Stimulated activated naive CD8-positive, alpha-beta T cell treated with anti-CD3 and anti-CD28 coated beads, Interleukin-15, Interleukin-2, amounts not matched to agents 100 ng/mL and 50 ng/mL, for 24 hours (primary cell): ENCODE results near the gene DRGX.

ENCODE experiments used
- H3K27ac Mint-ChIP-seq: one replicate; pipeline ENCODE4 v1.8.0; 2021; ENCODE audit warnings: mild to moderate bottlenecking, mixed read lengths
- H3K27me3 Mint-ChIP-seq: one replicate; pipeline ENCODE4 v1.8.0; 2021; ENCODE audit warnings: mixed read lengths
- H3K36me3 Mint-ChIP-seq: one replicate; pipeline ENCODE4 v1.8.0; 2021; ENCODE audit warnings: low read depth, mixed read lengths
- H3K4me1 Mint-ChIP-seq: one replicate; pipeline ENCODE4 v1.8.0; 2021; ENCODE audit warnings: low read depth, mixed read lengths
- H3K4me3 Mint-ChIP-seq: one replicate; pipeline ENCODE4 v1.8.0; 2021; ENCODE audit warnings: mild to moderate bottlenecking, mixed read lengths
- H3K9me3 Mint-ChIP-seq: one replicate; pipeline ENCODE4 v1.8.0; 2021; ENCODE audit warnings: mixed read lengths

Gene DRGX

GRCh38 chr10:49395741-49396665 lies at the start of gene DRGX:
Gene DRGX, minus strand, starts transcription at chr10:49396089. Its CDS starts 649 bp downstream, at chr10:49395440.
- Mint-ChIP-seq H3K9me3 (no peaks in the 10 kb centered on the region), H3K27me3 (peaks cover 78% of the 10 kb centered on the region), H3K36me3 (no peaks in the 10 kb centered on the region), H3K27ac (no peak within 1 kb of the TSS), H3K4me1 (peaks cover 14% of the 10 kb centered on the region), H3K4me3 (no peak within 1 kb of the TSS)

GRCh38 chr10:49444349-49444748 lies 48.5 kb upstream of the DRGX start:
- H3K4me3 Mint-ChIP-seq: no peak overlapping the region

GRCh38 chr10:49442863-49443262 lies 47.0 kb upstream of the DRGX start:
- H3K4me1 Mint-ChIP-seq: peaks cover 25% of the 10 kb centered on the region
- peaks cover 3% of the 10 kb centered on the region for H3K36me3 Mint-ChIP-seq
- no peak overlapping the region for H3K4me3 Mint-ChIP-seq
- H3K27ac Mint-ChIP-seq: no peak overlapping the region
- H3K27me3 Mint-ChIP-seq: peaks cover 19% of the 10 kb centered on the region
- H3K9me3 Mint-ChIP-seq: peaks cover 3% of the 10 kb centered on the region

More at GRCh38 chr10:49444349-49444748, 48.5 kb upstream of the DRGX start:
- H3K27me3 Mint-ChIP-seq: peaks cover 19% of the 10 kb centered on the region
- peaks cover 3% of the 10 kb centered on the region for H3K36me3 Mint-ChIP-seq
- H3K27ac Mint-ChIP-seq: no peak overlapping the region
- H3K4me1 Mint-ChIP-seq: peaks cover 25% of the 10 kb centered on the region
- H3K9me3 Mint-ChIP-seq: peaks cover 14% of the 10 kb centered on the region

- Mint-ChIP-seq H3K4me3 (peak overlapping the region; percentile 64), H3K4me1 (peaks cover 25% of the 10 kb centered on the region), H3K36me3 (peaks cover 3% of the 10 kb centered on the region), H3K9me3 (no peaks in the 10 kb centered on the region), H3K27ac (no peak overlapping the region), H3K27me3 (peaks cover 19% of the 10 kb centered on the region)
These were observed 45.9 kb upstream of the DRGX start for GRCh38 chr10:49441488-49442476.

- Mint-ChIP-seq H3K9me3 (no peaks in the 10 kb centered on the region), H3K4me1 (no peaks in the 10 kb centered on the region), H3K27me3 (peaks cover 14% of the 10 kb centered on the region), H3K4me3 (no peak overlapping the region), H3K36me3 (no peaks in the 10 kb centered on the region), H3K27ac (no peak overlapping the region)
These were observed 39.3 kb upstream of the DRGX start for GRCh38 chr10:49435225-49435624.

- Mint-ChIP-seq H3K4me3 (no peak overlapping the region), H3K36me3 (no peaks in the 10 kb centered on the region), H3K9me3 (no peaks in the 10 kb centered on the region), H3K27ac (no peak overlapping the region), H3K27me3 (peaks cover 7% of the 10 kb centered on the region), H3K4me1 (no peaks in the 10 kb centered on the region)
These were observed 37.2 kb upstream of the DRGX start for GRCh38 chr10:49433069-49433468.

- H3K4me1 Mint-ChIP-seq: no peaks in the 10 kb centered on the region
- H3K4me3 Mint-ChIP-seq: no peak overlapping the region
- H3K27me3 Mint-ChIP-seq: peaks cover 7% of the 10 kb centered on the region
- H3K36me3 Mint-ChIP-seq: no peaks in the 10 kb centered on the region
- H3K9me3 Mint-ChIP-seq: no peaks in the 10 kb centered on the region
- H3K27ac Mint-ChIP-seq: no peak overlapping the region
These were observed 35.5 kb upstream of the DRGX start for GRCh38 chr10:49431426-49431825.

- Mint-ChIP-seq H3K27ac (no peak overlapping the region), H3K27me3 (peaks cover 7% of the 10 kb centered on the region), H3K36me3 (no peaks in the 10 kb centered on the region), H3K4me3 (no peak overlapping the region), H3K9me3 (no peaks in the 10 kb centered on the region), H3K4me1 (no peaks in the 10 kb centered on the region)
These were observed 33.6 kb upstream of the DRGX start for GRCh38 chr10:49429458-49429857.

- no peak overlapping the region for H3K27ac Mint-ChIP-seq
- no peaks in the 10 kb centered on the region for H3K9me3 Mint-ChIP-seq
- H3K36me3 Mint-ChIP-seq: no peaks in the 10 kb centered on the region
- peaks cover 15% of the 10 kb centered on the region for H3K27me3 Mint-ChIP-seq
- H3K4me1 Mint-ChIP-seq: no peaks in the 10 kb centered on the region
- H3K4me3 Mint-ChIP-seq: no peak overlapping the region
These were observed 30.8 kb upstream of the DRGX start for GRCh38 chr10:49426490-49427360.

GRCh38 chr10:49419005-49419404 lies 23.1 kb upstream of the DRGX start:
- Mint-ChIP-seq H3K27me3 (peaks cover 19% of the 10 kb centered on the region), H3K4me3 (no peak overlapping the region), H3K4me1 (no peaks in the 10 kb centered on the region), H3K9me3 (no peaks in the 10 kb centered on the region), H3K27ac (no peak overlapping the region), H3K36me3 (no peaks in the 10 kb centered on the region)

GRCh38 chr10:49418328-49418727 lies 22.4 kb upstream of the DRGX start:
- no peak overlapping the region for H3K27ac Mint-ChIP-seq

GRCh38 chr10:49418053-49418326 lies 22.1 kb upstream of the DRGX start:
- no peak overlapping the region for H3K4me3 Mint-ChIP-seq
- no peak overlapping the region for H3K27ac Mint-ChIP-seq
- H3K27me3 Mint-ChIP-seq: peaks cover 12% of the 10 kb centered on the region
- H3K9me3 Mint-ChIP-seq: no peaks in the 10 kb centered on the region
- H3K36me3 Mint-ChIP-seq: no peaks in the 10 kb centered on the region
- H3K4me1 Mint-ChIP-seq: no peaks in the 10 kb centered on the region

More at GRCh38 chr10:49418328-49418727, 22.4 kb upstream of the DRGX start:
- Mint-ChIP-seq H3K4me3 (no peak overlapping the region), H3K27me3 (peaks cover 16% of the 10 kb centered on the region), H3K4me1 (no peaks in the 10 kb centered on the region), H3K9me3 (no peaks in the 10 kb centered on the region), H3K36me3 (no peaks in the 10 kb centered on the region)

GRCh38 chr10:49417311-49418052 lies 21.6 kb upstream of the DRGX start:
- Mint-ChIP-seq H3K27ac (no peak overlapping the region), H3K4me1 (no peaks in the 10 kb centered on the region)

GRCh38 chr10:49415846-49416245 lies 20.0 kb upstream of the DRGX start:
- peaks cover 13% of the 10 kb centered on the region for H3K27me3 Mint-ChIP-seq
- no peak overlapping the region for H3K27ac Mint-ChIP-seq
- H3K4me1 Mint-ChIP-seq: no peaks in the 10 kb centered on the region
- H3K9me3 Mint-ChIP-seq: no peaks in the 10 kb centered on the region
- H3K4me3 Mint-ChIP-seq: no peak overlapping the region
- no peaks in the 10 kb centered on the region for H3K36me3 Mint-ChIP-seq

More at GRCh38 chr10:49417311-49418052, 21.6 kb upstream of the DRGX start:
- Mint-ChIP-seq H3K4me3 (no peak overlapping the region), H3K9me3 (no peaks in the 10 kb centered on the region), H3K36me3 (no peaks in the 10 kb centered on the region), H3K27me3 (peaks cover 9% of the 10 kb centered on the region)
